Effector memory CD8-positive, alpha-beta T cell (primary cell): ENCODE results near the gene FCSK.
"Not testable (repeated sequence)": the region's sequence is repeated elsewhere in the genome, so short reads cannot be mapped to it uniquely, and the experiment has no call there.

Source experiments
- ATAC-seq: fragments of 150-1000 bp; cut with Tn5 transposase; replicated peaks from 2 replicates; pipeline ENCODE4 v1.10.0; 2021; ENCODE audit warnings: mild to moderate bottlenecking, moderate library complexity
- DNase-seq, 3 experiments: peaks; one replicate each; pipeline ENCODE4 v3.0.0; 2021
- H3K27ac Mint-ChIP-seq, 2 donors: one replicate each; pipeline ENCODE4 v1.8.0; 2022; ENCODE audit warnings: mild to moderate bottlenecking in 2 of 2, mixed read lengths in 2 of 2, moderate library complexity in 2 of 2
- H3K27me3 Mint-ChIP-seq, 2 donors: one replicate each; pipeline ENCODE4 v1.8.0; 2022; ENCODE audit warnings: mixed read lengths in 2 of 2
- H3K36me3 Mint-ChIP-seq: one replicate; pipeline ENCODE4 v1.8.0; 2022; ENCODE audit warnings: mild to moderate bottlenecking, moderate library complexity, mixed read lengths; ENCODE audit not compliant: insufficient read depth
- H3K4me1 Mint-ChIP-seq, 2 donors: one replicate each; pipeline ENCODE4 v1.8.0; 2022; ENCODE audit warnings: low read depth in 2 of 2, mixed read lengths in 2 of 2
- H3K4me3 Mint-ChIP-seq, 2 donors: one replicate each; pipeline ENCODE4 v1.8.0; 2022; ENCODE audit warnings: mild to moderate bottlenecking in 2 of 2, mixed read lengths in 2 of 2, moderate library complexity in 2 of 2
- H3K9me3 Mint-ChIP-seq, 2 donors: one replicate each; pipeline ENCODE4 v1.8.0; 2022; ENCODE audit warnings: mixed read lengths in 2 of 2

Gene FCSK

DNA sequence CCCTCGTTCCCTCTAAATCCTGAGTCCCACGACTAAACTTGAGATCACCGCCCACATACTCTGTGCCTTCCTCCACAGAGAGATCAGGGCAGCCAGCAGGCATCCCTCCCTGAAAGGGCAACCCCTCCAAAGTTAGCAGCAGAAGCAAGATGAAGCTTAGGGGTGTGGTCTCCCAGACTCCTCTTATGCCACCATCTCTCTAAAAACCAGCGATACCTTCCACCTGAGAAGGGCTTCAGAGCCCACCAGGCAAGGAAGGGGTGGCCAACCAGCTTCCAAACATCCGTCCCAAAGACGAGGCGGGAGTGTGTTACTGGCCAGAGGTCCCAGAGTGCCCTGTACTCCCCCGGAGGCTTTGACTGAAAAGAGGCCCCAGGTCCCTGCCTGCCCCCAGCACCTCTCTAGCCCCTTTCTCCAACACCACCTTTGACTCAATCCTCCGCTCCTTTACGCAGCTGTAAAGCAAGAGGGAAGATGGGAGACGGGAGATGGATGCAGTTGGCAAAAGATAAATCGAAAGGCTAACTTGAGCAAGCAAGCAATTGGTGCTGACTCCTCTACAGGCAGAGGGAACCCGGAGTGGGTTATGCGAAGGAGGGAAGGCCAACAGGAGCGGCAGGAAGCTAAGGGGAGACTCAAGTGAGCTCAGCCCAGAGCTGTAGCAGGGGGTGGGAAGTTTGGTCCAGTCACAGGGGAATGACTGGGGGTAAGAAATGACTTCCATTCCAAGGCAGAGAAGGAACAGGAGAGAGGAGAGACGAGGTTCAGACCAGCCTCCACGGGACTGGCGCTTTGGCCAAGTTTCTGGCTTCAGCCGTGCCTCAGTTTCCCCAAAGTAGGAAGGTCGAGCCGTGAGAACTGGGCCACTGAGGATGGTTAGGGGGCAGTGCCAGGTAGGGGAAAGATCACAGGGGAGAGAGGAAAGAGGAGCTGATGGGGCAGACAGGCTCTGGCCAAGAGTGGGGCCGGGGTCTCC, 16.5 kb upstream of the FCSK start:
- Mint-ChIP-seq H3K27ac (peak overlapping the region; percentile 89 to 94), H3K4me1 (peaks cover 30 to 32% of the 10 kb centered on the region in 2 donors), H3K9me3 (no peaks in the 10 kb centered on the region), H3K27me3 (no peaks in the 10 kb centered on the region), H3K4me3 (peak overlapping the region; percentile 96 to 97), H3K36me3 (no peaks in the 10 kb centered on the region)
- ATAC-seq (no peak), DNase-seq (peak in 1 of 3 experiments; percentile 19)

DNA sequence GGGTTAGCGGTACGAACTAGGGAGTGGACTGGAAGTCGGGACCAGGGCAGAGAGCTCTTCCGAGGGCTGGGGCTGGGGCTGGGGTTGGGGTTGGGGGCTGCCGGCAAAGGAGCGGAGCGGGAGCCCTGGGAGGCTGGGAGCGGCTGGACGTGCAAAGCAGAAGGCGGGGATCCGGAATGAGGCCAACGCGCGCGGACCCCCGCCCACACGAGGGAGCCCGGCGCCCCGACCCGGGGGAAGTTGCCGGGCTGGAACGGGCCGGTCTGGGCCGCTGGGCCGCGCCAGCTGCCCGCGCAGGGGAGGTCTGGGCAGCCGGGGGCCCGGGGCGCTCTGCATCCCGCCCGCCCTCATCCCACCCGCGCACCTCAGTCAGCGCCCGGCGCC, 15.8 kb upstream of the FCSK start:
- DNase-seq, result no peak
- Mint-ChIP-seq H3K4me1 (peaks cover 27 to 32% of the 10 kb centered on the region in 2 donors), H3K36me3 (no peaks in the 10 kb centered on the region), H3K27me3 (no peaks in the 10 kb centered on the region), H3K27ac (peak overlapping the region; percentile 89 to 94), H3K4me3 (peak overlapping the region; percentile 96 to 97), H3K9me3 (no peaks in the 10 kb centered on the region)
- no peak for ATAC-seq

GRCh38 chr16:70438969-70439862, 15.2 kb upstream of the FCSK start, which contains the start of gene ST3GAL2:
Gene ST3GAL2 (minus strand): TSS chr16:70439100. CDS start chr16:70398530, 40,570 bp downstream.
- ATAC-seq (peak; percentile 96), DNase-seq (peak; percentile 90)
- Mint-ChIP-seq H3K9me3 (no peaks in the 10 kb centered on the region), H3K27me3 (no peaks in the 10 kb centered on the region), H3K27ac (peak within 1 kb of the TSS; percentile 89 to 94), H3K4me3 (peak within 1 kb of the TSS; percentile 96 to 97), H3K4me1 (peaks cover 23 to 27% of the 10 kb centered on the region in 2 donors), H3K36me3 (no peaks in the 10 kb centered on the region)

- Mint-ChIP-seq H3K27ac (no peak overlapping the region), H3K4me1 (peaks cover 23 to 27% of the 10 kb centered on the region in 2 donors), H3K36me3 (no peaks in the 10 kb centered on the region), H3K4me3 (peak overlapping the region; percentile 83 to 85), H3K27me3 (no peaks in the 10 kb centered on the region), H3K9me3 (no peaks in the 10 kb centered on the region)
- ATAC-seq (no peak), DNase-seq (no peak)
Measured at GRCh38 chr16:70440009-70440692, 14.2 kb upstream of the FCSK start.

DNA sequence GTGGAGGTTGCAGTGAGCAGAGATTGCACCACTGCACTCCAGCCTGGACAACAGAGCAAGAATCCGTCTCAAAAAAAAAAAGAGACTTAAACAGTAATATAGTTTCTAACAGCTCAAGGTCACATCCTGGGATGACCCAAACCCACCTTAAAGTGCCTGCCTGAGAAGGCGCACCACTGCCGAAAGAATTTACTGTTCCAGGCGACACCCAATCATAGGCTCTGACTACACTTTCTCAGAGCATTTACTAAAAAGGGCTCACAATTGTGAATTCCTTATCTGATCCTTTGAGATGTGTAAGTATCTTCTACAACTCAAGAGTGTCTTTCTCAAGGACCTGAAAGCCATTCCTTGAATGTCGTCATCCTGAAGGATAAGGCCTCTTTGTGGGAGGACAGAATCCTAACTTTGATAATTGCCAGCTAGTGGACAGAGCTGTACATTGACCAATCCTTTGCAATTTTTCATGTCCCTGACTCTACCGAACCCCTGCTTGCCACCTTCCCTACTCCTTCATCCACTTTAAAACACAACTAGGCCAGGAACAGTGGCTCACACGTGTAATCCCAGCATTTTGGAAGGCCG, 12.9 kb upstream of the FCSK start:
- ATAC-seq (no peak), DNase-seq (no peak)
- H3K4me3 Mint-ChIP-seq, result no peak overlapping the region
- H3K27ac Mint-ChIP-seq, result no peak overlapping the region
- H3K27me3 Mint-ChIP-seq, result no peaks in the 10 kb centered on the region
- no peaks in the 10 kb centered on the region for H3K9me3 Mint-ChIP-seq
- H3K36me3 Mint-ChIP-seq, result no peaks in the 10 kb centered on the region
- H3K4me1 Mint-ChIP-seq, result peaks cover 22 to 25% of the 10 kb centered on the region in 2 donors

DNA sequence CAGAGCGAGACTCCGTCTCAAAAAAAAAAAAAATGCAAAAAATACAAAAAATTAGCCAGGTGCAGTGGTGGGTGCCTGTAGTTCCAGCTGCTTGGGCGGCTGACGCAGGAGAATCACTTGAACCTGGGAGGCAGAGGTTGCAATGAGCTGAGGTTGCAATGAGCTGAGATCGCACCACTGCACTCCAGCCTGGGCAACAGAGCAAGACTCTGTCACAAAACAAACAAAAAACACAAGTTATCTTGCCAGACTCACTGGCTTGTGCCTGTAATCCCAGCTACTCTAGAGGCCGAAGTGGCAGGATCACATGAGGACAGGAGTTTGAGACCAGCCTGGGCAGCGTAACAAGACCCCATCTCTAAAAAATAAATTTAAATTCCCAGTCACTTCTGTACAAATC, 12.1 kb upstream of the FCSK start:
- DNase-seq (no peak), ATAC-seq (no peak)
- Mint-ChIP-seq H3K4me1 (peaks cover 14 to 16% of the 10 kb centered on the region in 2 donors), H3K4me3 (no peak overlapping the region), H3K27ac (no peak overlapping the region), H3K27me3 (no peaks in the 10 kb centered on the region), H3K9me3 (no peaks in the 10 kb centered on the region), H3K36me3 (no peaks in the 10 kb centered on the region)

- ATAC-seq (no peak), DNase-seq (no peak)
- Mint-ChIP-seq H3K9me3 (no peaks in the 10 kb centered on the region), H3K4me3 (no peak overlapping the region), H3K36me3 (no peaks in the 10 kb centered on the region), H3K4me1 (peaks cover 0 to under 1% of the 10 kb centered on the region in 2 donors), H3K27me3 (no peaks in the 10 kb centered on the region), H3K27ac (no peak overlapping the region)
Measured at GRCh38 chr16:70444249-70445063, 9.9 kb upstream of the FCSK start.

DNA sequence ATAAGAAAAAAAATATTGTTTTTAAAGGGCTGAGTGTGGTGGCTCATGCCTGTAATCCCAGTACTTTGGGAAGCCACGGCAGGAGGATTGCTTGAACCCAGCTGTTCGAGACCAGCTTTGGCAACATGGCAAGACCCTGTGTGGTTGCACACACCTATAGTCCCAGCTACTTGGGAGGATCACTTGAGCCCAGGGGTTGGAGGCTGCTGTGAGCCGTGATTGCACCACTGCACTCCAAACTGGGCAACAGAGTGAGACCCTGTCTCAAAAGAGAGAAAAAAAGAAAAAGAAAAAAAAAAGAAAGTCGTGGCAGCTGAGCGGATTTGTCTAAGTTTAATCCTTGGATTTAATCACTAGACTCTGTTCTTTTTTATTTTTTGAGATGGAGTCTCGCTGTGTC, 6.3 kb upstream of the FCSK start:
- H3K9me3 Mint-ChIP-seq, result no peaks in the 10 kb centered on the region
- H3K4me3 Mint-ChIP-seq, result no peak overlapping the region
- H3K36me3 Mint-ChIP-seq, result no peaks in the 10 kb centered on the region
- peaks cover 0 to 3% of the 10 kb centered on the region in 2 donors for H3K4me1 Mint-ChIP-seq
- ATAC-seq (no peak), DNase-seq (no peak)
- no peaks in the 10 kb centered on the region for H3K27me3 Mint-ChIP-seq
- no peak overlapping the region for H3K27ac Mint-ChIP-seq

DNA sequence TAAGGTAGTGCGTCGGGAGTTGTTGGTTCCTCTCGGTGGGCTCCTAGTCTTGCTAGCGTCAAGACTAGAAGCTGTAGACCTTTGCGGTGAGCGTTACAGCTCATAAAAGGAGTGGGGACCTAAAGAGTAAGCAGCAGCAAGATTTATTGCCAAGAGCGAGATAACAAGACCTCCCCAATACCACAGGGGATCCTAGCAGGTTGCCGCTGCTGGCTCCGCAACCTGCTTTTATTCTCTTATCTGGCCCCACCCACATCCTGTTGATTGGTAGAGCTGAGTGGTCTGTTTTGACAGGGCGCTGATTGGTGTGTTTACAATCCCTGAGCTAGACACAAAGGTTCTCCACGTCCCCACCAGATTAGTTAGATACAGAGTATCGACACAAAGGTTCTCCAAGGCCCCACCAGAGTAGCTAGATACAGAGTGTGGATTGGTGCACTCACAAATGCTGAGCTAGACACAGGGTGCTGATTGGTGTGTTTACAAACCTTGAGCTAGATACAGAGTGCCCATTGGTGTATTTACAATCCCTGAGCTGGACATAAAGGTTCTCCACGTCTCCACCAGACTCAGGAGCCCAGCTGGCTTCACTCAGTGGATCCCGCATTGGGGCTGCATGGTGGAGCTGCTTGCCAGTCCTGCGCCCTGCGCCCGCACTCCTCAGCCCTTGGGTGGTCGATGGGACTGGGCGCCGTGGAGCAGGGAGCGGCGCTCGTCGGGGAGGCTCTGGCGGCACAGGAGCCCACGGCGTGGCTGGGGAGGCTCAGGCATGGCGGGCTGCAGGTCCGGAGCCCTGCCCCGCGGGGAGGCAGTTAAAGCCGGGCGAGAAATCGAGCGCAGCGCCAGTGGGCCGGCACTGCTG, 4.0 kb upstream of the FCSK start:
- not testable (repeated sequence) for ATAC-seq, H3K36me3 Mint-ChIP-seq, H3K4me3 Mint-ChIP-seq, H3K9me3 Mint-ChIP-seq, DNase-seq, H3K27me3 Mint-ChIP-seq, H3K27ac Mint-ChIP-seq
- H3K4me1 Mint-ChIP-seq, result peaks cover 10 to 13% of the 10 kb centered on the region in 2 donors

DNA sequence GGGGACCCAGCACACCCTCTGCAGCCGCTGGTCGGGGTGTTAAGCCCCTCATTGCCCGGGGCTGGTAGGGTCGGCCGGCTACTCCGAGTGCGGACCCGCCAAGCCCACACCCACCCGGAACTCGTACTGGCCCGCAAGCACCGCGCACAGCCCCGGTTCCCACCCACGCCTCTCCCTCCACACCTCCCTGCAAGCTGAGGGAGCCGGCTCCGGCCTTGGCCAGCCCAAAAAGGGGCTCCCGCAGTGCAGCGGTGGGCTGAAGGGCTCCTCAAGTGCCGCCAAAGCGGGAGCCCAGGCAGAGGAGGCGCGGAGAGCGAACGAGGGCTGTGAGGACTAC, 3.4 kb upstream of the FCSK start:
- H3K27me3 Mint-ChIP-seq, H3K4me3 Mint-ChIP-seq, H3K27ac Mint-ChIP-seq, H3K9me3 Mint-ChIP-seq, ATAC-seq, H3K36me3 Mint-ChIP-seq, DNase-seq: not testable (repeated sequence)
- peaks cover 13 to 16% of the 10 kb centered on the region in 2 donors for H3K4me1 Mint-ChIP-seq

DNA sequence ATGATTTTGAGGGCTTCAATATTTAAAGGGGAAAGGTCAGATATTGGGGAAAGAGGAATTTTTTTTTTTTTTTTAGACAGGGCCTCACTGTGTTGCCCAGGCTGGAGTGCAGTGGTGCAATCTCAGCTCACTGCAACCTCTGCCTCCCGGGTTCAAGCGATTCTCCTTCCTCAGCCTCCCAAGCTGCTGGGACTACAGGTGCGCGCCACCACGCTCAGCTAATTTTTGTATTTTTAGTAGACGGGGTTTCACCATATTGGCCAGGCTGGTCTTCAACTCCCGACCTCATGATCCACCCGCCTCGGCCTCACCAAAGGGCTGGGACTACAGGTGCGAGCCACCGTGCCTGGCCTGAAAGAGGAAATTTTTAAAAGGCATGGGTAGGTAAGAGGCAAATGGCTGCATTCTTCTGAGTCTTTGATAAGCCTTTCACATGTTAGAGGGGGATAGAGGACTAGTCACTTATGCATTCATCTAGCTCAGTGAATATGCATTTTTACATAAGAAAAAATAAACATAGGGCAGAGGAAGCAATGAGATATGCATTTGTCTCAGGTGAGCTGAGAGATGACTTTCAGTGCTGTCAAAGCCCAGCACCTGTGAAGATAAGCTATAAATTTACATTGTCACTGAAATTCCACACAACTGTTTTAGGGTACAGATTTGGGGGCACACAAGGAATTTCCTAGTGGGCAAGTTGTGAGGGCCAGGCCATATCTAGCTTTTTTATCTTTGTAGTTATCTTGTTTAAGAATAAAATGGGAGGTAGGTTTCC, 1.1 kb upstream of the FCSK start:
- peak overlapping the region; percentile 85 to 94 for H3K4me3 Mint-ChIP-seq
- H3K27ac Mint-ChIP-seq, result peak overlapping the region; percentile 89 to 92
- peaks cover 15 to 20% of the 10 kb centered on the region in 2 donors for H3K4me1 Mint-ChIP-seq
- no peaks in the 10 kb centered on the region for H3K36me3 Mint-ChIP-seq
- H3K9me3 Mint-ChIP-seq, result no peaks in the 10 kb centered on the region
- DNase-seq (no peak), ATAC-seq (no peak)
- no peaks in the 10 kb centered on the region for H3K27me3 Mint-ChIP-seq
